Urothelium cell line (cell line): Measurements from ENCODE around the gene AHRR.
"Not testable (repeated sequence)": the region's sequence is repeated elsewhere in the genome, so short reads cannot be mapped to it uniquely, and the experiment has no call there.

Source experiments
- DNase-seq: peaks from one replicate; pipeline ENCODE4 v3.0.0; 2011; ENCODE audit warnings: low spot score, mixed read lengths
- FAIRE-seq: peaks from 2 replicates; lab custom pipeline; 2011; peaks lifted over from hg19 to GRCh38; lab: Jason Lieb, UNC

Gene AHRR

GRCh38 chr5:466661-467310 lies 145.3 kb downstream of the AHRR start:
- FAIRE-seq, result no peak
- no peak for DNase-seq

GRCh38 chr5:468401-468800 lies 146.9 kb downstream of the AHRR start:
- no peak for FAIRE-seq
- no peak for DNase-seq

GRCh38 chr5:469752-470483 lies 148.4 kb downstream of the AHRR start:
- FAIRE-seq, result no peak
- no peak for DNase-seq

GRCh38 chr5:470961-471749 lies 149.6 kb downstream of the AHRR start:
- FAIRE-seq, result peak; percentile 58
- DNase-seq, result no peak

- FAIRE-seq (no peak), DNase-seq (no peak)
These were observed 150.2 kb downstream of the AHRR start for GRCh38 chr5:471750-472058.

GRCh38 chr5:472076-472655 lies 150.7 kb downstream of the AHRR start:
- no peak for FAIRE-seq
- no peak for DNase-seq

- FAIRE-seq (peak; percentile 94), DNase-seq (peak; percentile 100)
These were observed 151.4 kb downstream of the AHRR start for GRCh38 chr5:472656-473550.

- no peak for FAIRE-seq
- DNase-seq, result peak; percentile 71
These were observed 152.2 kb downstream of the AHRR start for GRCh38 chr5:473551-474192.

- not testable (repeated sequence) for DNase-seq, FAIRE-seq
These were observed 152.8 kb downstream of the AHRR start for GRCh38 chr5:474232-474839.

- DNase-seq (no peak), FAIRE-seq (peak; percentile 71)
These were observed 153.5 kb downstream of the AHRR start for GRCh38 chr5:474840-475661.

GRCh38 chr5:475704-476101 lies 154.2 kb downstream of the AHRR start:
- FAIRE-seq, result no peak

GRCh38 chr5:476102-476813 lies 154.7 kb downstream of the AHRR start:
- DNase-seq (no peak), FAIRE-seq (no peak)

More at GRCh38 chr5:475704-476101, 154.2 kb downstream of the AHRR start:
- DNase-seq, result no peak

- DNase-seq, result no peak
- FAIRE-seq, result no peak
These were observed 155.3 kb downstream of the AHRR start for GRCh38 chr5:476814-477175.

- no peak for FAIRE-seq
- no peak for DNase-seq
These were observed 155.7 kb downstream of the AHRR start for GRCh38 chr5:477247-477646.

- DNase-seq (no peak), FAIRE-seq (no peak)
These were observed 156.4 kb downstream of the AHRR start for GRCh38 chr5:477871-478270.

- DNase-seq, result no peak
- FAIRE-seq, result no peak
These were observed 157.0 kb downstream of the AHRR start for GRCh38 chr5:478369-478981.

GRCh38 chr5:478982-479535 lies 157.5 kb downstream of the AHRR start:
- DNase-seq (no peak), FAIRE-seq (no peak)
